ENCODE measurements around the gene LEFTY1. TPM values are rescaled to one million over a fixed set of nuclear protein-coding genes. Genes with fewer than 3 reads are reported as not detected.

The LEFTY1 gene
- total and polyA plus RNA-seq, 2 of the 13 experiments (the other 11 are each of a cell fraction or from before 2014, with no cell fraction given): 0.29 to 0.79 TPM

DNA sequence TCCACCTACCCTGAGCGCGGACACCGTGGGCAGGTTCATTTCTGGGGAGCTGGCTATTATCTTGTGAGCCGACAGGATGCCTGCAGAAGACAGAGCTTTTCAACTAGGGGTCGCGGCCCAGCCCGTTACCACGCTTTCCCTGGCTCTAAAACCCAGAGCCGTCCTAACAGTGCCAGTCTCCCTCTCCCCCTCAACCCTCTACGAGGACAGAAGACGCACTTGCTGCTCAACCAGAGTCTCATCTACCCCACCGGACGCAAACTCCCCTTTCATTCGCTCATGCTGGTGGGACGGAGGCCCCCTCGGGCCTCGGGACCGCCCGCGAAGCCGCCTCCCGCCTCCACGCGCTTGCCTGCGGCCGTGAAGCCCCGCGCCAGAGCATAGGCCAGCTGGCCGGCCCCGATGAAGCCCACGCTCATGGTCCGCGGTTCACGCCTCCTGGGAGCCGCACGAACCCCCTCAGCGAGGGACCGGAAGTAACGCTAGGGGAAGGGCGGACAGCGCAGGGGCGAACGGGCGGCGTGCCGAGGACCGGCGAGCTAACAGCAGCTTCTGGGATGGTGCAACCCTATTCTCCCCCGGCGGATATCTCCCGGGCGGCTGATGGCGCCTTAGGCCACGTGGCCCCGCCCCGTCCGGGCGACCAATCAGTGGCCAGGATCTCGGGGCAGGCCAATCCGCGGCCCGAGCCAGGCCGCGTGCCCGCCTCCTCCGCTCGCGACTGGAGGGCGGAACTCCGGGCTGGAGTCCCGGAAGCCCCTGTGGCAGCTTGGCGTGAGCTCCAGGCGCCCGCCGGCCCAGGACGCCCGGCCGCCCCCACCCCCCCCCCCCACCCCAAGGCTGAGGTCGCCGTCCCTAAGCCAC, 35.0 kb upstream of the LEFTY1 start, which contains the start of gene PYCR2 (continued):
- TF ChIP-seq, protein P1, sequence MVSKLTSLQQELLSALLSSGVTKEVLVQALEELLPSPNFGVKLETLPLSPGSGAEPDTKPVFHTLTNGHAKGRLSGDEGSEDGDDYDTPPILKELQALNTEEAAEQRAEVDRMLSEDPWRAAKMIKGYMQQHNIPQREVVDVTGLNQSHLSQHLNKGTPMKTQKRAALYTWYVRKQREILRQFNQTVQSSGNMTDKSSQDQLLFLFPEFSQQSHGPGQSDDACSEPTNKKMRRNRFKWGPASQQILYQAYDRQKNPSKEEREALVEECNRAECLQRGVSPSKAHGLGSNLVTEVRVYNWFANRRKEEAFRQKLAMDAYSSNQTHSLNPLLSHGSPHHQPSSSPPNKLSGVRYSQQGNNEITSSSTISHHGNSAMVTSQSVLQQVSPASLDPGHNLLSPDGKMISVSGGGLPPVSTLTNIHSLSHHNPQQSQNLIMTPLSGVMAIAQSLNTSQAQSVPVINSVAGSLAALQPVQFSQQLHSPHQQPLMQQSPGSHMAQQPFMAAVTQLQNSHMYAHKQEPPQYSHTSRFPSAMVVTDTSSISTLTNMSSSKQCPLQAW (CRISPR knock-in tag; IDR thresholded peaks at IDR 0.05): peak; percentile 83; the same call in 1 of the 2 replicates
- TF ChIP-seq TCF7L2 (IDR thresholded peaks at IDR 0.05; ENCODE audit: low read depth, low read length) (no peak), BCL6 (CRISPR knock-in tag; IDR thresholded peaks at IDR 0.05) (0 out of 2 replicates have a peak, but pooled peaks have one; percentile 54), HDAC1 (CRISPR knock-in tag; IDR thresholded peaks at IDR 0.05) (peak; percentile 93), ZNF605 (CRISPR knock-in tag; IDR thresholded peaks at IDR 0.05) (peak; percentile 33; the same call in 1 of the 2 replicates), PHF8 (CRISPR knock-in tag; IDR thresholded peaks at IDR 0.05) (peak; percentile 99), EEA1 (CRISPR knock-in tag; IDR thresholded peaks at IDR 0.05; ENCODE audit: borderline replicate concordance) (no peak; the same call in 1 of the 2 replicates), NFIB (CRISPR knock-in tag; IDR thresholded peaks at IDR 0.05; ENCODE audit: borderline replicate concordance) (no peak), ZNF7 (CRISPR knock-in tag; IDR thresholded peaks at IDR 0.05) (no peak), ZNF326 (CRISPR knock-in tag; IDR thresholded peaks at IDR 0.05; ENCODE audit: borderline replicate concordance) (no peak), NFATC3 (CRISPR knock-in tag; IDR thresholded peaks at IDR 0.05) (peak; percentile 85; the same call in 1 of the 2 replicates), ZNF552 (CRISPR knock-in tag; IDR thresholded peaks at IDR 0.05; ENCODE audit: borderline replicate concordance) (peak; percentile 88), CBX1 (IDR thresholded peaks at IDR 0.05; ENCODE audit: low read depth) (peak; percentile 44), GABPA (IDR thresholded peaks at IDR 0.05; ENCODE audit: low read depth, low read length) (peak; percentile 84), GABPA (CRISPR knock-in tag; IDR thresholded peaks at IDR 0.05; ENCODE audit: low read depth) (peak; percentile 87), ZZZ3 (CRISPR knock-in tag; IDR thresholded peaks at IDR 0.05; ENCODE audit: borderline replicate concordance) (no peak), ZNF446 (CRISPR knock-in tag; IDR thresholded peaks at IDR 0.05) (peak; percentile 83), ZNF331 (CRISPR knock-in tag; IDR thresholded peaks at IDR 0.05) (peak; percentile 57; the same call in 1 of the 2 replicates), SIX4 (CRISPR knock-in tag; IDR thresholded peaks at IDR 0.05) (no peak), ZNF121 (CRISPR knock-in tag; IDR thresholded peaks at IDR 0.05) (peak; percentile 55; the same call in 1 of the 2 replicates)
- TF ChIP-seq, protein P2, sequence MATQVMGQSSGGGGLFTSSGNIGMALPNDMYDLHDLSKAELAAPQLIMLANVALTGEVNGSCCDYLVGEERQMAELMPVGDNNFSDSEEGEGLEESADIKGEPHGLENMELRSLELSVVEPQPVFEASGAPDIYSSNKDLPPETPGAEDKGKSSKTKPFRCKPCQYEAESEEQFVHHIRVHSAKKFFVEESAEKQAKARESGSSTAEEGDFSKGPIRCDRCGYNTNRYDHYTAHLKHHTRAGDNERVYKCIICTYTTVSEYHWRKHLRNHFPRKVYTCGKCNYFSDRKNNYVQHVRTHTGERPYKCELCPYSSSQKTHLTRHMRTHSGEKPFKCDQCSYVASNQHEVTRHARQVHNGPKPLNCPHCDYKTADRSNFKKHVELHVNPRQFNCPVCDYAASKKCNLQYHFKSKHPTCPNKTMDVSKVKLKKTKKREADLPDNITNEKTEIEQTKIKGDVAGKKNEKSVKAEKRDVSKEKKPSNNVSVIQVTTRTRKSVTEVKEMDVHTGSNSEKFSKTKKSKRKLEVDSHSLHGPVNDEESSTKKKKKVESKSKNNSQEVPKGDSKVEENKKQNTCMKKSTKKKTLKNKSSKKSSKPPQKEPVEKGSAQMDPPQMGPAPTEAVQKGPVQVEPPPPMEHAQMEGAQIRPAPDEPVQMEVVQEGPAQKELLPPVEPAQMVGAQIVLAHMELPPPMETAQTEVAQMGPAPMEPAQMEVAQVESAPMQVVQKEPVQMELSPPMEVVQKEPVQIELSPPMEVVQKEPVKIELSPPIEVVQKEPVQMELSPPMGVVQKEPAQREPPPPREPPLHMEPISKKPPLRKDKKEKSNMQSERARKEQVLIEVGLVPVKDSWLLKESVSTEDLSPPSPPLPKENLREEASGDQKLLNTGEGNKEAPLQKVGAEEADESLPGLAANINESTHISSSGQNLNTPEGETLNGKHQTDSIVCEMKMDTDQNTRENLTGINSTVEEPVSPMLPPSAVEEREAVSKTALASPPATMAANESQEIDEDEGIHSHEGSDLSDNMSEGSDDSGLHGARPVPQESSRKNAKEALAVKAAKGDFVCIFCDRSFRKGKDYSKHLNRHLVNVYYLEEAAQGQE (IDR thresholded peaks at IDR 0.05; ENCODE audit: borderline replicate concordance in 1 of 2, low read depth in 1 of 2, low read length in 2 of 2): peak in 1 of 2 experiments; percentile 23; a peak in 1 of 4 replicates
- TF ChIP-seq, protein P3, sequence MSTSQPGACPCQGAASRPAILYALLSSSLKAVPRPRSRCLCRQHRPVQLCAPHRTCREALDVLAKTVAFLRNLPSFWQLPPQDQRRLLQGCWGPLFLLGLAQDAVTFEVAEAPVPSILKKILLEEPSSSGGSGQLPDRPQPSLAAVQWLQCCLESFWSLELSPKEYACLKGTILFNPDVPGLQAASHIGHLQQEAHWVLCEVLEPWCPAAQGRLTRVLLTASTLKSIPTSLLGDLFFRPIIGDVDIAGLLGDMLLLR (CRISPR knock-in tag; IDR thresholded peaks at IDR 0.05): peak; percentile 87
- TF ChIP-seq, protein P4, sequence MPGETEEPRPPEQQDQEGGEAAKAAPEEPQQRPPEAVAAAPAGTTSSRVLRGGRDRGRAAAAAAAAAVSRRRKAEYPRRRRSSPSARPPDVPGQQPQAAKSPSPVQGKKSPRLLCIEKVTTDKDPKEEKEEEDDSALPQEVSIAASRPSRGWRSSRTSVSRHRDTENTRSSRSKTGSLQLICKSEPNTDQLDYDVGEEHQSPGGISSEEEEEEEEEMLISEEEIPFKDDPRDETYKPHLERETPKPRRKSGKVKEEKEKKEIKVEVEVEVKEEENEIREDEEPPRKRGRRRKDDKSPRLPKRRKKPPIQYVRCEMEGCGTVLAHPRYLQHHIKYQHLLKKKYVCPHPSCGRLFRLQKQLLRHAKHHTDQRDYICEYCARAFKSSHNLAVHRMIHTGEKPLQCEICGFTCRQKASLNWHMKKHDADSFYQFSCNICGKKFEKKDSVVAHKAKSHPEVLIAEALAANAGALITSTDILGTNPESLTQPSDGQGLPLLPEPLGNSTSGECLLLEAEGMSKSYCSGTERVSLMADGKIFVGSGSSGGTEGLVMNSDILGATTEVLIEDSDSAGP (CRISPR knock-in tag; IDR thresholded peaks at IDR 0.05; ENCODE audit: borderline replicate concordance): peak; percentile 92
